LHCN-M2 (cell line): ENCODE results near the gene MLLT6. TPM values are rescaled to one million over a fixed set of nuclear protein-coding genes. Genes with fewer than 3 reads are reported as not detected.
A peak's percentile ranks its signal among the peaks of the same experiment; 100 is the strongest.

Experiments used
- DNase-seq: peaks from one replicate; pipeline ENCODE4 v3.0.0-alpha.2; 2012; ENCODE audit warnings: low read depth
- total RNA-seq: library from RNA; depleted of rRNA; stranded (reverse); fragments of >200 nt; gene quantifications from 2 replicates; pipeline ENCODE4 v1.2.3, GENCODE V29; 2014

The MLLT6 gene
- total RNA-seq, 1 experiment from 2014 or later = 26.8 TPM

DNA sequence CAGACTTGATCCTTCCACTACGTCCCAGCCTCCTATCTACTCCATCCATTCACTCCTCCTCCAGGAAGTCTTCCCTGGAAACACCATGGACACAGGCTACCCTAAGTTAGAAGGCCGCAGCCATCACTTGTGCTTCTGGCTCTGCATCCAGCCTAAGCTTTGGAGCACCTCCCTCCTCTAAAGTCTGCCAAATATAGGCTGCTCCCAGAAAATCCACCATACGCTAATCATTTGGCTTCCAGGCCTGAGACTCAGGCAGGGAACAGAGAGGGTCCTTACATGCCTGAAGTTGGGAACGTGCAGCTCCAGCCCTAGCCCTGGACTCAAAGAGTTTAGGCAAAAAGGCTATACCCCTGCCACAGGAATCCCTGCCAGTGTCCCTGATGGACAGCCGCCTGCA is 36.4 kb downstream of the MLLT6 start:
- DNase-seq = no peak

DNA sequence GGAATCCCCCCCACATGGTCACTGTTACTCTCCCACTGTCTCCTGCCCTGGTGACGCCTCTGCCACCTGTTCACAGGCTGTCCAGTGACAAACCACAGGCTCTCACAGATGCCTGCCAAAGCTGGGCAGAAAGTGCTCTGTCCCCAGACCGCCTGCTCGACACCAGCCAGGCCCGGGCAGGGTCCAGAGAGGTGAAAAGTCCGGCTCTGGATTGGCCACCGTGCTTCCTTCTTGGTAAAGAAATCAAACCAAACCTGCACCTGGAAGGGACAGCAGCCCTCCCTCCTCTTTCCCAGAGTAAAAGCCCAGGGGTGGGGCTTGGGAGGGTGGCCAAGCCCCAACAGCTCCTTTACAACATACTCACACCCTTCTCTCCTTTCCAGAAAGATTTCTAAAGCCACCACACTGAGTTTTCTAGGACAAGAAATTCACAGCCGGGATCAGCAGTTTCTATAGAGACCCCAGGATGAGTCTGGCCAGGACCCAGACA is 36.9 kb downstream of the MLLT6 start:
- DNase-seq = no peak

DNA sequence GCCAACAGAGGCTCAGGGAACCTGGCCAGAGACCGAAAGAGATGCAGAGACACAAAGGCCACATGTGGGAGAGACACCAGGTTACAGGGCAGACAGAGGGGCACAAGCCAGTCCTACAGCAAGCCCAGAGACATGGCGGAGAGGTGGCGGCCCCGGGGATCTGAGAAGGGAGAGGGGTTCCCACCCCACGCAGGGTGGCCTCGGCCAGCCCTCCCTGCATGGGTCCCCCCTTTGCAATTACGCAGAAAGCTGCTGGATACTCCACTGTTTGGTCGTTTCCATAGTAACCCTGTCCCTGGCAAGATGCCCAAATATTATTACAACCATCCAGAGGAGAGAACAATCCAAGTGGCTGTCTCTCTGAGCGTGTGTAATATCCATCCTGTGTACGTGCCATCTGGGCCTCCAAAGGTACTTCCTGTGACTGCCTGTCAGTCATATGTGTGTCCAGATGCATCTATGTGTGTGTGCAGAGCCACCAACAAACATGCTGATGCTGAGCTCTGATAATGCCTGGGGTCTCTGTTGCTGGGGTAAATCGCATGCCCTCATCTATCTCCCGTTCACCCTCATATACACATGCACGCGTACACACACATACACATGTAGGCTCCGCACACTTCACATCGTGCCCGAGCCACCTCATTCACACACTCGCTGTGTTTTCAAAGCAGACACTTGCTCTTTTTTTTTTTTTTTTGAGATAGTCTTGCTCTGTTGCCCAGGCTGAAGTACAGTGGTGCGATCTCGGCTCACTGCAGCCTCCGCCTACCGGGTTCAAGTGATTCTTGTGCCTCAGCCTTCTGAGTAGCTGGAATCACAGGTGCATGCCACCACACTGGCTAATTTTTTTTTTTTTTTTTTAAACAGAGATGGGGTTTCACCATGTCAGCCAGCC is 37.6 kb downstream of the MLLT6 start:
- DNase-seq = peak; percentile 82

DNA sequence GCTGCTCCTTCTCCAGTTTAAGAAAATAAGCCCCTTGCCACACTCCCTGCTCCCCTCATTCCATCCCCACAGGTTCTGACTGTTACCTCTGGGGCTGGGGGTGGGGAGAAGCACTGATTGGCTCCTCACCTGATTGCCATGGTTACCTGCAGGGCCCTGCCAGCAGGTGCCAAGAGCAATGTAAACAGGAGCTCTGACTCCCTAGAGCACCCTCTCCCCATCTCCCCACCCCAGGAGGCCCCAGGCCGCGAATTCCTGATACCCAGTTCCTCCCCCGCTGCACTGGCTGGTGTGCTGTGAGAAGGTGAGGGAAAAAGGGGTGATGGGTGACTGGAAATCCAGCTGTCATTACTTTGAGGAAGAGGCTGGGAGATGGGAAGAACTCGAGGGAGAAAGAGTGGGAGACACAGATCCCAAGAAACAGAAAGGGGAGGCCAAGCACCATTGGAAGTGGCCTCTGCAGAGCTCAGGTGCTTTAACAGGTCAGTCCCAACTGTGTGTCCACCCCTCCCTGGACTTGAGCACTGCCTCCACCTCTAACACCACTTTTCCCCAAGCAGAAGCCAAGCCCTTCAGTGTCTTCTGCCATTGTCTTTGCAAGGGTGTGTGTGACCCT is 38.6 kb downstream of the MLLT6 start:
- DNase-seq = no peak

DNA sequence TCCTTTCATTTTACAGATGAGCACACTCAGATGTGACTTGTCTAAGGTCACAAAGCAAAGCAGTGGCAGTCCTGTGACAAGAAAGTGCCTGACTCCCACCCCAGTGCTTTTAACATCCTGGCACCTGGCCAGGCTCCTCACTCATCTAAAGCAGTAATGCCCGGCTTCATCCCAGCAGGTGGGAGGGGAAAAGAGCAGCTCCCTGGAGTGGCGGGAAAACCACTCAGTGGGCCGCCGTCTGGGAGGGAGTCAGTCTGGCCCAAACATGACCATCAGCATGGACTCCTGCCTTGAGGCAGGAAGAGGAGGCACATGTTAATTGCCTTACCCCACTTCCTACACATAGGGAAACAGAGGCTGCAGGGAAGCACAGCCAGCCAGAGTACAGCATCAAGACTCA is 40.5 kb downstream of the MLLT6 start:
- DNase-seq = no peak

DNA sequence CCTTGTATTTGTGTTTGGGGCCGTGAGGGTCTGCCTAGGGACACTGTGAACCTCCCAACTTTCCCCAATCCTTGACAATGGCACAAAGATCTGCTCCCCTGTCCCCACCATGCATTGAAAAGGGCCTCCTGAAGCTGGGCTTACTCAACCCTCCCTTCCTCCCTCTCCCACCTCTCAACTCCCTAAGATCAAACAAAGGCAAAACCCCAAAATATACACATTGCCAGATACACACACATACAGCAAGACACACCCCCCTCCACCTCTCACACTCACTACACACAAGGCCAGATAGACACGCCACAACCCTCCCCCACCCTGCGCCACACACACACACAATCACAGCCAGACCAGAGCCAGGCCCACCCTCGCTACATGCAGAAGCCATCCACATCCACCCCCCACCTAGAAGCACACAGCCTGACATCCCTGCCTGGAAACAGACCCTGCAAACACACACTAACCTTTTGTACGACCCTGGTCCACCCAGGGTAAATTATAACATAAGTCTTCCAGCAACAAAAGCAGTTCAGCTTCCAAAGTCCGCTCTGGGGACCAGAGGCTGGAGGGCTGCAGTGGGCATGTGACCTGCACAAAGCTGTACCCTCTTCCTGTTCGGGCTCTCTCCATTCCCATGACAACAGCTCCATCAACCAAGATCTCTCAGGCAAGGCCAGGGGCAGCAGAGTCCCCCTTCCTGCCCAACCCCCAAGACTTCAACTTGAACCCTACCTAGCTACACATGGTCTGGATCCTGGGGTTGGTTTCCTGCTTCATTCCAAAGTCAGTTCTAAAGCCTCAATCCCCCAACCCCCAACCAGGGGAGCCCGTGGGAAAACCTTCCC is 41.2 kb downstream of the MLLT6 start:
- no peak for DNase-seq

DNA sequence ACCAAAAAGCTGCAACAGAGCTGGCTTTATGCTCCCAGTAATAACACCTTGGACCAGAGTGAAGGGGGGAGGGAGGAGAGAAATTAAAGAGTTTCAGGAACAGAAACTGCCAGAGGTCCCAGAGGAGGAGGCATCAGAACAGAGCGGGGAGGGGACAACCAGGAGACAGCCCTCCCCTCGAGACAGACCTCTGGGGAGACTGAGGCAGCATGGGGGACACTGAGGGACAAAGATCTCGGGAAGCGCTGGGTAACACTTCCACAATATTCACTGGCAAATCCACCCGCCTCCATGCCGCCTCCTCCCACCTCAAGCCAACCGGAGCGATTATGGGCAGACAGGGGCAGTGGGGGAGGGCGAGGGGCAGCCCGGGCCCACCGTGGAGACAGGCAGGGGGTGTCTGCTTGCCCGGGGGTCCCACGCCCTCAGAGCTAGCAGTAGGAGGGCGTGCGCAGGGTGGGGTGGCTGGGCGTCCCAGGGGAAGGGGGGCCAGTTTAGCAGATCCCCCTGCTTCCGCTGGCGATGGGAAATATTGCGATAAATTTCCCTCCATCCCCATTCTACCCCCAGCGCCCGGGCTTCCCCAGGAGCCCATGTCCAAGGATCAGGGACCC is 41.9 kb downstream of the MLLT6 start:
- DNase-seq = no peak

DNA sequence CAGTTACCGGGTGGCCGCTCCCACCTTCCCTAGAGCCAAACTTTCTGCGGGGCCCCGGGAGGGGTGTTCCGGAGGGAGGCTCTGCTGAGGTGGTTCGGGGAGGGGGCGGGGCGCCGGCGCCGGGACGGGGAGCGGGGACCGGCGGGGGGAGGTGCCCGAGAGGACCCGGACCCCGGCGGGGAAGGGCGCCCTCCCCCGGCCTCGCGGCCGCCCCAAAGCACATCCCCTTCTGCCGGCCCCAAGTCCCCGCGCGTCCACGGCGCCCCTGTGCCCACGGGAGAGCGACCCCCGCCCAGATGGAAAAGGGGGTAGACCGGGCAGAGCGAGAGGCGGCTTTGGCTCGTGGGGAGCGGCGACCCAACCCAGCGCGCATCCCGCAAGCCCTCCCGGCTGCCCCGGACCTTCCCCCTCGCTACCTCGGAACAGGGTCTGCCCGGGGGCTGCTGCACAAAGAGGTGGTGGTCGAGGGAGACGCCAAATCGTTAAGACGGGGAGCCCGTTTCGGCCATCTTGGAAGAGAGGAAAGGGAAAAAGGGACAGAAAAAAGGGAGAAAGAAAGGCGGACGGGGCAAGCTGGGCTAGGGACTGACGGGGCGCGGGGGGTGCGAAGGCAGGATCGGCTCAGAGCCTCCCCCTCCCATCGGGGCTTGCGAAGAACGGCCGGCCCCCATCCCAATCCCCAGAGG is 42.5 kb downstream of the MLLT6 start:
- no peak for DNase-seq

DNA sequence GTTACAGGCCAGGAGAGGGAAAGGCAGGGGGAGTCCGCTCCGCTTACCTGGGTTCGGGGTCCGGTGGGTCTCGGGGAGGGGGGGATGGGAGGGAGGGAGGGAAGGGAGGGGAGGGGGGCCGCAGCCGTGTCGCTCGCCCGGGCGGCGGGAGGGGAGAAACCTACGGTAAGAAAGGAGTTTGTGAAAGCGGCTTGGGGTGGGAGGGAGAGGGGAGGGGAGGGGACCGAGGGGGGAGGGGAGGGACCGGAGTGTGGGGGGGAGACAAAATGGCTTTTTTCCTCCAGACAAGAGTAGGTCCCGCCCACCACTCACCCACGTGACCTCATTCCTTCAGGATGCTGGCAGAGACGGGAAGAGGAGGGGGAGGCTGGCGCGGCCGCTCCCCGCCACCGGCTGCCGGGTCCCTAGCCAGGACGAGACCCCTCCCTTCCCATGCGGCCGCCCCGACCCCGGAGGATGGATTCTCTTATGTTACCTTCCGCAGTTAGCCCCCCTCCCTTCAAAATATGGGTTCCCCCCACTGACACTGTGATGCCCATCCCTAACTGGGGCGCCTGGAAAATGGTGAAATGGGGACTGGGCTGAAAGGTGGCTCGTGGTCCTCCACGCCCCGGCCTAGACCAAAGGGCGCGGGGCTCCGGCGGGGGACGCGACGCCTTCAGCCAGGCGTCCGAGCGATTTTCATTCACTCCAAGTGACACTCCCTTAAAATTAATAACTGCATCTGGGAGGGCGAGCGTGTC is 43.2 kb downstream of the MLLT6 start, which contains the start of gene PCGF2:
TSS of gene PCGF2 (minus strand) at position 188 of the 743 bp plus-strand sequence. CDS start 7,934 bp downstream, outside the sequence.
- DNase-seq = peak; percentile 86

DNA sequence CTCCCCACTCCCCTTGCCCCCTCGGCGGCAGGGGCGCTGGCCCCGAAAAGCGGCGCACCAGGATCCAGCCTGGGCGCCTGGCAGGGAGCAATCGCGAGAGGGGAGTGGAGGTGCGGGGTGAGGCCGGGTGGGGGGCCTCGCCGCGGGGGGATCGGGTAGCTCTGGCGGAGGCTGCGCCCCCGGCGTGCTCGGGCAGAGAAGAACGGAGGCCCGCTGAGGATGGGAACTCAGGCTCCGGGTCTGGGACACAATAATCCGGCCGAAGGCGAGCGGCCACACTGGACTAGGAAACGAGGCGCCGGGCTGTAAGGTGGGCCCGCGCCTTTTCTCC is 43.8 kb downstream of the MLLT6 start:
- DNase-seq = no peak

DNA sequence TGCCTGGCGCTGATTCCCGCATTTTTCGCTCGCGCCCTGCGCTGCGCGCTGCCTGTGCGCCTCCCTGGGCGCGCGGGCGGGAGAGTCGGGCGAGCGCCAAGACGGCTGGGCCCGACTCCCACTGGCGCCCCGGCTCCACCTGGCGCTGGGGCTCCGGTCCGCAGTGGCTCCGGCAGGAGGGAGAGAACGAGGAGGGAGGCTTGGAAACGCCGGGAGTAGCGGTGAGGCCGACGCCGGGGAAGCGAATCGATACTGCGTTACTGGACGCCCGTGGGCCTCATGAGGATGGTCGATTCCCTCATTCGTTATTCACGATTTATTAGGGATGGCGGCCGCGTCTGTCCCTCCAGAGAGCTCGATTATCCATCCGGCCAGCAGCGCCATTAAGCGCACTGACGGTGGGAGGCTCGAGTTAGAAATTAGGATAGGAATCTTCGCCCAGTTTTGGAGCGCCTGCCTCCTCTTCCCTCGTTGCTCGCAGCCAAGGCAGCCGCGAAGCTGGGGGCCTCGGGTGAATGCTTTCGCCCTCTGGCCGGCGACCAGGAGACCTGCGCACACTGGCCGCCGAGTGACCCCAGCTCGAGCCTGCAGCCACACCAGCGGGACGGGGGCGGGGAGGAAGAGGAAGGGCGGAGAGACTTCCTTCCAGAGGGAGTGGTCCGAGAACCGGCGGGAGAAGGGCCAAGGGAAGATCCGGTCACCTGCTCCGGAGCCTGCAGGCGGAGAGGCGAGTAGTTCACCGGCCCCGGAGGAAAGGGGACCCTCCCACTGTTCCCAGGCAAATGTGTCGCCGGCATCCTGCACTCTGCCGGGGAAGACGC is 44.4 kb downstream of the MLLT6 start:
- DNase-seq = peak; percentile 76

DNA sequence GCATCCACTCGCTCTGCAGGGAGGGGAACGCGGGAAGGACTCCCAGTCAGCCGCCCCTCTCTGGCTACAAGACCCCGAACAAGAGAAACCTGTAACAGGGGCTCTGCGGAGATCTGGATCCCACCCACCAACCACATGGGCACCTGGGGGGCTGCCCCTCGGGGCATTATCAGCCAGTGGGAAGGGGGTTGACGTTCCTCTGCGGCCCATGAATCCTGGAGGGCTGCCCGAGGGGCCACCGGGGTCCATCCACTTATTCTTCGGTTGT is 44.9 kb downstream of the MLLT6 start:
- no peak for DNase-seq

DNA sequence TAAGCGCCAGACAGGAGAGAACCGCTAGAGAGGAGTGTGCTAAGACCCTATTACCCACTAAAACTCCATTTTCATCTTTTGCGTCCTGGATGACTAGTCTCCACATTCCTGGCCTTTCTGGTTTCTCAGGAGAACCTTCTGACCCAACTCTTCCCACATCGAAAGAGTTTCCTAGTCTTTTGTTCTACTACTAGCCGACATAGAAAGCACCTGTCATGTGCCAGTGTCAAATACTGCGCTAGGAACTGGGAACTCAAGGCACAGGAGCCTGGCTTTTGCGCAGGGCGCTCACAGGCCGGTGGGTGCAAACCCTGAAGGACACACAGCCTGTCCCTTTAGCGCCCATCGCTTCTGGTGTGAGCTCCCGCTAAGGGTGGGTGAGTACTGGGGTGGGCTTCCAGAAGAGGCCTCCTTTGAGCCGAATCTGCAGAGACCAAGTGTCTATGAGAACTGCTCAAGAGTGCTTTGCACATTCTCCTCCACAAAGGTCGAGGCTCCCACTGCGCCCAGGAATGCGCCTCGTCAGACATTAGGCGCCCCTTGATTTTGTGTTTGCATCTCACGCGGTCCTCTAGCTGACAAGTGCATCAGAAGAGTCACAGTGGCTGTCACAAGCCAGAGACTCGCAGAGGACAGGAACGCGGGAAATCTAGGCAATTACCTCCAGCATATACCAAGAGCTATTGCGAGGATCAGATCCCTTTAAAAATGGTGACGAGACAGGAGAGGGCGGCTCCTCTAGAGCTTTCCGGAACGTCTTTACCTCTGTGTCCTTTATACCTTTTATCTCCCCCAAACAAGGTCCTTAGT is 45.4 kb downstream of the MLLT6 start:
- DNase-seq = no peak

DNA sequence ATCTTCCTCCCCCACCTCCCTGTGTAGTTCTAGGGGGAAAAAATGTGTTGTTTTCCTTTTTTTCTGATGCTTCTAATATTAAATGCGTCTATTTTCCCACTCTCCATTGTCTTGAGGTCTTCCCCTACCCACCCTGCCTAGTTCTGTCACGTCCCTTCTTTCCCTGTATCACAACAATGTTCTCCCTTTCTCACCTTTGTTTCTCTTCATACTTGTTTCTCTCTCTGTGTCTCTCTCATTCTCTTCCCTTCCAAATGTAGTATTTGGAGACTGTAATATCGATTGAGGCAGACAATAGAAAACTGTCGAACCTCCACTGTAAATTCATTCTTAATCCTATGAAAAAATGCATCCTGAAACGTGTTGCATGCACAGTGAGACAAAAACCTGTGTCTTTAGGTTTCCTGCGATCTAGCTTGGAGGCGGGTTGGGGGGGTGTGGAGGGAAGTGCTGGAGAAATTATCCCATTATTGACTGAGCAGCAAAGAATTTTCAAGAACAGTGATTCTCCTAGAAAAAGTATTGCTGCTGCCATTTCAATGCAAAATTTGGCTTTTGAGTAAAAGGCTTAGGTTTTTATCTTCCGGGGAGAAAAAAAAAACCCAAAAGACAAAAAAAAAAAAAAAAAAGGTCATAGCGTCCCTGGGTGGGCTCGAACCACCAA is 46.2 kb downstream of the MLLT6 start:
- no peak for DNase-seq

DNA sequence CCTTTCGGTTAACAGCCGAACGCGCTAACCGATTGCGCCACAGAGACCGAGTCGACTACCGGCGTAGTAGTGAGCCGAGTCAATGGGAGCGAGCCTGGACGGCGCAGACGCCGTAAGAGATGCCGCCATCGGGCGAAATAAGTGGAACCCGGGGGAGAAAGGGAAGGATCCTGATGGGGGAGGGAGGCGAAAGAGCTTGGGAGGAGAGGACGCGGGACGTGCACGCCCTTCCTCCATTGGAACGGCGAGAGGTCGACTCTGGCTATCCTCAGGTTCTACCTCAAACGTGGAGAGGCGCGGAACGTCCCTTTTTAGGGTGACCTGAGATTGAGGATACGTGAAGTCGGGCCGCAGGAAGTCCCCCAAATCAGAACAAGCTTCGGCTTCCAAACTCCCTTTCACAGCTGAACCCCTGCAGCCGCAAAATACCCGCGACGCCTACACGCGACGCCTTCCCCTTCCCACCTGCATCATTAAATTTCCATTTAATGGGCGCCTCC is 46.8 kb downstream of the MLLT6 start:
- DNase-seq = peak; percentile 78

DNA sequence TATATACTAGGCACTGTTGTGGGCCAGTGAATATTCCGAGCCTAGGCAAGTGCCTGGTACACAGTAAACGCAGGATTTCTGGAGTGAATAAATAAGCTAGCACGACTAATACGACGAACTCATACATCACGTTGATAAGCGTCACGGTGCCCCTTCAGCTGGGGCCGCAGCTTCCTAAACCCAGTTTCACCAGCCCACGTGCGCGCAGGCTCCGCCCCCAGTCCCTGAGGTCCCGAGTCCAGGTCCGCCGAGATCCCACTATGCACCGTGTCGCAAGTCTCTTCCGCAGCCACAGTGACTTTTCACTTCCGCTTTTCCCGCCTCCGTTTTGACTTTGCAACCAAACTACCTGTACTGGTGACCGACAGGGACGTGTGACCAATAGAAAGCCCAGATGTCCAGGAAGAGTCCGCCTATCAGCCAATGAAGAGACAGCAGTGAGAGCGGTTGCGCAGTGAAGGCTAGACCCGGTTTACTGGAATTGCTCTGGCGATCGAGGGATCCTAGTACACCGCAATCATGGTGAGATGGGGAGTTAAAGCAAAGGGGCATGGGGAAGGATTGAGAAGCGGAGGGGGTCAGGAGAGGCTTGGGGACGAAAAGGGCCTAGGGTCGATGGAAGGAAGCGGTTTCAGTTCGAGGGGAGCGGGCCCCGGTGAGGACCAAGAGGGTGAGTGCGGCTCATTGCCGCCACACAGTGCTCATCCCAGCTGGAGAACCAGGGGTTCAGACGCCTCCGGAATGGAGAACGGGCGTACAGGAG is 47.4 kb downstream of the MLLT6 start, which contains the start of gene PSMB3:
TSS of gene PSMB3 (plus strand) at position 434 of the 763 bp plus-strand sequence. CDS start at position 520, 86 bp downstream.
- peak; percentile 99 for DNase-seq

DNA sequence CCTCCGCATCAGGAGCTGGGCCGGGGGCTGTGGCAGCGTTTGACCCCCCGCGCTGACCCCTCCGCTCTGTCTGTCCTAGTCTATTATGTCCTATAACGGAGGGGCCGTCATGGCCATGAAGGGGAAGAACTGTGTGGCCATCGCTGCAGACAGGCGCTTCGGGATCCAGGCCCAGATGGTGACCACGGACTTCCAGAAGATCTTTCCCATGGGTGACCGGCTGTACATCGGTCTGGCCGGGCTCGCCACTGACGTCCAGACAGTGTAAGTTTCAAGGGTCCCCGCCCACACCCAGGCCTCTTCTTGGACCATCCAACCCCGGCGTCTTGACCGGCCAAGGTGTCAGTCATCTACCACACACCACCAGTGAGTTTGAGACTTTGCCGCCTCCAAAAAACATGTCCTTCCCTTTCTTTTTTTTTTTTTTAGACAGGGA is 48.0 kb downstream of the MLLT6 start:
- no peak for DNase-seq
